HFFc6 (cell line): Measurements from ENCODE around the gene AURKA. TPM values are rescaled to one million over a fixed set of nuclear protein-coding genes. Genes with fewer than 3 reads are reported as not detected.

Experiments
- DNase-seq: peaks from one replicate; pipeline ENCODE4 v3.0.0-alpha.2; 2018
- H3K27ac Mint-ChIP-seq: 2 replicates; pipeline ENCODE4 v1.8.0; 2020; ENCODE audit warnings: mild to moderate bottlenecking, mixed read lengths
- H3K27me3 Mint-ChIP-seq: 2 replicates; pipeline ENCODE4 v1.8.0; 2021; ENCODE audit warnings: mild to moderate bottlenecking, moderate library complexity, mixed read lengths; ENCODE audit not compliant: insufficient read depth
- H3K36me3 Mint-ChIP-seq: 2 replicates; pipeline ENCODE4 v1.8.0; 2021; ENCODE audit warnings: low read depth, mixed read lengths
- H3K4me1 Mint-ChIP-seq: 2 replicates; pipeline ENCODE4 v1.8.0; 2020; ENCODE audit warnings: low read depth, mixed read lengths
- H3K4me3 Mint-ChIP-seq: 2 replicates; pipeline ENCODE4 v1.8.0; 2020; ENCODE audit warnings: mild to moderate bottlenecking, moderate library complexity, mixed read lengths
- H3K9me3 Mint-ChIP-seq: 2 replicates; pipeline ENCODE4 v1.8.0; 2020; ENCODE audit warnings: mild to moderate bottlenecking, mixed read lengths
- CTCF ChIP-seq: fragments of 200-600 bp; sonication (generic); IDR thresholded peaks from 2 replicates; pipeline ENCODE4 v1.5.0; 2021; ENCODE audit warnings: antibody characterized with exemption, mild to moderate bottlenecking
- total RNA-seq, 6 experiments: library from RNA; stranded (reverse); fragmentation: NEBNext Ultra II Directional; extraction: Animal tissue kit (Norgen Biotek cat#: 25700); gene quantifications; 2 replicates in 1 of 6; 3 replicates in 5 of 6; pipeline ENCODE4 v1.2.3, GENCODE V29; 2021

Gene AURKA
- total RNA-seq, 6 experiments from 2014 or later: 37.2 to 82.0 (median 77.1) TPM

- no peaks in the 10 kb centered on the region; the same call in 1 of the 2 replicates for H3K27me3 Mint-ChIP-seq
- no peak for DNase-seq
- no peak overlapping the region for H3K4me3 Mint-ChIP-seq
- peaks cover 50% of the 10 kb centered on the region for H3K4me1 Mint-ChIP-seq
- H3K9me3 Mint-ChIP-seq: no peaks in the 10 kb centered on the region
- H3K27ac Mint-ChIP-seq: peak overlapping the region; percentile 23
- TF ChIP-seq CTCF: no peak
- H3K36me3 Mint-ChIP-seq: peaks cover 33% of the 10 kb centered on the region
Measured at GRCh38 chr20:56382696-56383095, 9.3 kb downstream of the AURKA start.

- Mint-ChIP-seq H3K27ac (peak overlapping the region; percentile 36; the same call in 1 of the 2 replicates), H3K4me3 (no peak overlapping the region), H3K36me3 (peaks cover 39% of the 10 kb centered on the region), H3K4me1 (peaks cover 52% of the 10 kb centered on the region), H3K9me3 (no peaks in the 10 kb centered on the region), H3K27me3 (no peaks in the 10 kb centered on the region; the same call in 1 of the 2 replicates)
- no peak for TF ChIP-seq CTCF
- DNase-seq: no peak
Measured at GRCh38 chr20:56381501-56381900, 10.5 kb downstream of the AURKA start.

GRCh38 chr20:56380375-56380774 is 11.6 kb downstream of the AURKA start:
- peaks cover 54% of the 10 kb centered on the region for H3K4me1 Mint-ChIP-seq
- H3K27ac Mint-ChIP-seq: peak overlapping the region; percentile 28; the same call in 1 of the 2 replicates
- H3K27me3 Mint-ChIP-seq: no peaks in the 10 kb centered on the region; the same call in 1 of the 2 replicates
- DNase-seq: peak; percentile 74
- TF ChIP-seq CTCF: no peak
- no peaks in the 10 kb centered on the region for H3K9me3 Mint-ChIP-seq
- H3K4me3 Mint-ChIP-seq: no peak overlapping the region
- peaks cover 41% of the 10 kb centered on the region for H3K36me3 Mint-ChIP-seq

GRCh38 chr20:56378386-56378785 is 13.6 kb downstream of the AURKA start:
- no peak for TF ChIP-seq CTCF
- peaks cover 45% of the 10 kb centered on the region for H3K36me3 Mint-ChIP-seq
- no peaks in the 10 kb centered on the region; the same call in 1 of the 2 replicates for H3K27me3 Mint-ChIP-seq
- DNase-seq: no peak
- no peak overlapping the region for H3K27ac Mint-ChIP-seq
- H3K4me1 Mint-ChIP-seq: peaks cover 54% of the 10 kb centered on the region
- no peaks in the 10 kb centered on the region for H3K9me3 Mint-ChIP-seq
- H3K4me3 Mint-ChIP-seq: no peak overlapping the region

GRCh38 chr20:56376331-56376730 is 15.7 kb downstream of the AURKA start:
- Mint-ChIP-seq H3K27ac (peak overlapping the region; percentile 43), H3K36me3 (peaks cover 46% of the 10 kb centered on the region), H3K4me3 (no peak overlapping the region), H3K4me1 (peaks cover 52% of the 10 kb centered on the region), H3K9me3 (no peaks in the 10 kb centered on the region), H3K27me3 (no peaks in the 10 kb centered on the region)
- TF ChIP-seq CTCF: no peak
- DNase-seq: no peak

- Mint-ChIP-seq H3K4me1 (peaks cover 38% of the 10 kb centered on the region), H3K27ac (peak overlapping the region; percentile 52; the same call in 1 of the 2 replicates), H3K4me3 (no peak overlapping the region; the same call in 1 of the 2 replicates), H3K9me3 (no peaks in the 10 kb centered on the region), H3K36me3 (peaks cover 49% of the 10 kb centered on the region), H3K27me3 (peaks cover 3% of the 10 kb centered on the region; the same call in 1 of the 2 replicates)
- TF ChIP-seq CTCF: no peak
- peak; percentile 97 for DNase-seq
Measured at GRCh38 chr20:56373942-56374341, 18.1 kb downstream of the AURKA start.
